Islet of Langerhans (tissue), 1 donor: ENCODE data around the gene PLRG1.

Source experiments
- FAIRE-seq: peaks from one replicate; lab custom pipeline; 2011; peaks lifted over from hg19 to GRCh38; lab: Jason Lieb, UNC

PLRG1 gene

GRCh38 chr4:154517591-154517990 lies 32.6 kb downstream of the PLRG1 start:
- no peak for FAIRE-seq

GRCh38 chr4:154516318-154517029 lies 33.7 kb downstream of the PLRG1 start:
- FAIRE-seq, result no peak

- FAIRE-seq, result no peak
Measured at GRCh38 chr4:154511981-154512380, 38.2 kb downstream of the PLRG1 start.

GRCh38 chr4:154511548-154511947 lies 38.7 kb downstream of the PLRG1 start:
- no peak for FAIRE-seq

GRCh38 chr4:154507156-154507555 lies 43.0 kb downstream of the PLRG1 start:
- no peak for FAIRE-seq

GRCh38 chr4:154506253-154506652 lies 43.9 kb downstream of the PLRG1 start:
- FAIRE-seq, result no peak

GRCh38 chr4:154503598-154503997 lies 46.6 kb downstream of the PLRG1 start:
- no peak for FAIRE-seq

DNA sequence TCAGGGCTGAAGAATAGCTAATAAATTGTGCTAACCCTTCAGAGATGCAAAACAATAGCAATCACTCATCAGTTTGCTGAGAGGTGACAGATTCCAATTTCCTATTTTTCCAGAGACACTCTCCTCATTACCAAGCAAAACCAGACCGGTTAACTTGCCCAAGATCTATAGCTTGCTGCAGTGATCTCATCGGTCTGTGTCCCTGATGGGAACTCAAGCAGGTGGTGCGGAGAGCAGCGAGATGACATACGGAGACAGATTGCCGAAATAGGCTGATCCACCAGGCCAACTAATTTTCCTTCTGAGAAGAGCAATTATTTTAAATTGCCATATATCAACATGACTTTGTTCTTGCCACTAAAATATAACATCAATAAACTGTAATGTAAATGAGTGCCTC lies 48.1 kb downstream of the PLRG1 start:
- no peak for FAIRE-seq

DNA sequence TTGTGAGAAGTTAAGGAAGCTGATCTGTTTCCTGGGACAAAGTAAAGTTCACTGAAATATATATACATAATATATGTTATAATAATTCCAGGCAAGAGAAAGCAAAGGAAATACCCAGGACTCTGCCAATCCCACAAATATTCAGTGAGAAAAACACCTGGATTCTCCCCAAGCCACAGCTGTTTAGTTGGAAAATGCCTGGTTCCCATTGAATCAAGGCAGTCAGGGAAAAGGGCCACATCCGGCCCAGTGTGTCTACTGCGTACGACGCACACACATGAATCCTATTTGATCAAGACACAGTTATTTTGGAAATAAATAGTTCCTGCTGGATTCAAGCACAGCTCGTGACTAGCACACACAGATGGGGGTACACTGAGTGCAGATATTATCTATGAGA lies 52.3 kb downstream of the PLRG1 start:
- FAIRE-seq, result no peak

- FAIRE-seq, result no peak
Measured at GRCh38 chr4:154495867-154496266, 54.3 kb downstream of the PLRG1 start.

- no peak for FAIRE-seq
Measured at GRCh38 chr4:154492288-154492687, 57.9 kb downstream of the PLRG1 start.

- no peak for FAIRE-seq
Measured at GRCh38 chr4:154491341-154492271, 58.6 kb downstream of the PLRG1 start, which contains the start of gene DCHS2. Gene DCHS2, minus strand, starts transcription at chr4:154491799. Its CDS starts 444 bp downstream, at chr4:154491355.

- no peak for FAIRE-seq
Measured at GRCh38 chr4:154490583-154491340, 59.4 kb downstream of the PLRG1 start.

- FAIRE-seq, result no peak
Measured at GRCh38 chr4:154490234-154490582, 60.0 kb downstream of the PLRG1 start.

DNA sequence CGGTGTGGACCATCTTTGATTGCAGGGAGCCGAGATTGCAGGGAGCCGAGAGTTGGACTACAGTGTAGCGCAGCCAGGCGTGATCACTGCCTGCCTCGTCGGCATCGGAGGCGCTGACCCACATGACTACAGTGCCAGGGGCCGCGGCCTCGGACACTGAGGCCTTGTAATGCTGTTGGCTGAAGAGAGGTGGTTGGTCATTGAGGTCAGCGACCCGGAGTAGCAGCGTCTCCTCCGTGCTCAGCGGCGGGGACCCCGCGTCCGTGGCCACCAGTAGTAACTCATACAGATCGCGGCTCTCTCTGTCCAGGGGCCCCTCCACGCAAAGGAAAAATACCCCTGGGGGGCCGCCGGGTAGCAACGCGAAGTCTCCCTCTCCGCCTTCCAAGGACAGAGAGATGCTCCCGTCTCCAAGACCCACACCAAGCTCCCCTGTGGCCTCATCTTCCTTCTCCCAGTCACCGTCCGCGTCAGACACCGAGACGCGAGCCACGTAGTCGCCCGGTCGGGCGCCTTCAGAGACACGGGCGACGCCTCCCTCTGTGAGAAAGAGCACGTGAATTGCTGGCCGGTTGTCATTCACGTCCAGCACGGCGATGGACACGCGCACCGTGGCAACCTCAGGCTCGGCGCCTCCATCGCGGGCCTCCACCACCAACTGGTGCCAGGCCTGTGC lies 60.5 kb downstream of the PLRG1 start:
- no peak for FAIRE-seq

- FAIRE-seq, result no peak
Measured at GRCh38 chr4:154487145-154487544, 63.1 kb downstream of the PLRG1 start.

DNA sequence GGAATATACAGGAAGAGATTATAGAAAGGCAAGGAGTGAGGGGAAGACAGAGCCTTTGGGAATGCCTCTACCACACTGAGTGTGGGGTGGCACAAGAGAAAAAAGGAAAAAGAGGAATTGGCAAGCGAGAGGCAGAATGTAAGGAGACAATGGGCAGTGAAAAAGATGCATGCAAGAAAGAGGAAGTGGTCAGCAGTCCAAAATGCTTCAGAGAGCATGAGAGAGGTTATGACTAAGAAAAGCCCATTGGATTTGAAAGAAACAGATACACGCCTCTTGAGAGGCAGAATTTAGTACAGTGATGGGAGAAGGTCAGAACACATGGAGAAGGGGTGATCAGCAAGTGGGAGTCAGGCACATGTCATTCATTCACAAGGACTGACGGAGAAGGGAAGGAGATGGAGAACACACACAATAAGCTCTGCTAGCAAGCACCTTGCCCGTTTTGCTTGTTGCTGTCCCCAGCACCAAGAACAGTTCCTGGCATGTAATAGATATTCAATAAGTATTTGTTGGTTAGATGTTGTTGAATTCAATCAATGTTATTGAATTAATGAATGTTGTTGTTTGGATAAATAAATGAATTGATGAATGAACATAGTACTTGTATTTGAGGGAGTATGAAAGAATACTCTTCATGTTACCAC lies 65.0 kb downstream of the PLRG1 start:
- FAIRE-seq, result no peak
